Suprapubic skin (tissue), 4 donors: ENCODE results near the gene MATR3. TPM values are rescaled to one million over a fixed set of nuclear protein-coding genes. Genes with fewer than 3 reads are reported as not detected.
A peak's percentile ranks its signal among the peaks of the same experiment; 100 is the strongest.

ENCODE experiments used
- DNase-seq, 2 donors: peaks; one replicate each; pipeline ENCODE4 v3.0.0-alpha.2; 2019; ENCODE audit warnings: low spot score in 2 of 2
- H3K27ac ChIP-seq: fragments of 200-600 bp; sonication (generic); one replicate; pipeline ENCODE4 v1.5.1; 2019
- H3K27me3 ChIP-seq: fragments of 200-600 bp; sonication (generic); one replicate; pipeline ENCODE4 v1.5.1; 2019
- H3K36me3 ChIP-seq: fragments of 200-600 bp; sonication (generic); one replicate; pipeline ENCODE4 v1.5.1; 2019
- H3K4me1 ChIP-seq: fragments of 200-600 bp; sonication (generic); one replicate; pipeline ENCODE4 v1.5.1; 2019
- H3K4me3 ChIP-seq: fragments of 200-600 bp; sonication (generic); one replicate; pipeline ENCODE4 v1.5.1; 2019; ENCODE audit warnings: mild to moderate bottlenecking
- H3K9me3 ChIP-seq: fragments of 200-600 bp; sonication (generic); one replicate; pipeline ENCODE4 v1.5.1; 2019
- CTCF ChIP-seq, 2 donors: fragments of 200-600 bp in 1 of 2; fragments of 450-650 bp in 1 of 2; sonication (generic) in 1 of 2; IDR thresholded peaks; one replicate each; pipeline ENCODE4 v1.5.1; 2016 to 2019; ENCODE audit warnings: antibody characterized with exemption in 2 of 2, mild to moderate bottlenecking in 1 of 2, moderate library complexity in 1 of 2
- EP300 ChIP-seq: sonication (generic); formaldehyde crosslinking; IDR thresholded peaks from one replicate; pipeline ENCODE4 v1.6.1; 2017; ENCODE audit warnings: antibody characterized with exemption
- POLR2A ChIP-seq, 2 donors: fragments of 450-650 bp; IDR thresholded peaks; one replicate each; pipeline ENCODE4 v1.6.1; 2017; ENCODE audit warnings: antibody characterized with exemption in 2 of 2, mild to moderate bottlenecking in 2 of 2, moderate library complexity in 2 of 2
- POLR2AphosphoS5 ChIP-seq, 3 donors: sonication (generic); formaldehyde crosslinking; IDR thresholded peaks; one replicate each; pipeline ENCODE4 v1.6.1; 2017; ENCODE audit warnings: antibody characterized with exemption in 3 of 3
- WGBS: methylation state at CpG from one replicate; pipeline ENCODE4 v1.1.5; 2018; 5-methylcytosine and 5-hydroxymethylcytosine counted together
- total RNA-seq, 4 donors: library from RNA; depleted of rRNA; stranded (reverse); fragments of >200 nt; gene quantifications; one replicate each; pipeline ENCODE4 v1.1.0, GENCODE V29; 2016

MATR3 gene
- total RNA-seq, 4 donors from 2014 or later: 115 to 192 (median 129) TPM

- no peak overlapping the region for H3K27ac ChIP-seq
- H3K27me3 ChIP-seq: no peaks in the 10 kb centered on the region
- no peak overlapping the region for H3K4me3 ChIP-seq
- TF ChIP-seq CTCF (IDR thresholded peaks at IDR 0.05) (no peak), POLR2A (IDR thresholded peaks at IDR 0.05) (no peak), EP300 (no peak), POLR2AphosphoS5 (IDR thresholded peaks at IDR 0.05) (no peak)
- peaks cover 57% of the 10 kb centered on the region for H3K4me1 ChIP-seq
- no peak for DNase-seq
- 90% methylated on average over 6 of the region's 6 CpGs for WGBS
- peaks cover 23% of the 10 kb centered on the region for H3K36me3 ChIP-seq
- H3K9me3 ChIP-seq: no peaks in the 10 kb centered on the region
Observed at GRCh38 chr5:139278540-139279274, 14.8 kb upstream of the MATR3 start.

- no peak for DNase-seq
- H3K27me3 ChIP-seq: no peaks in the 10 kb centered on the region
- no peak overlapping the region for H3K27ac ChIP-seq
- no peak overlapping the region for H3K4me3 ChIP-seq
- H3K4me1 ChIP-seq: peaks cover 24% of the 10 kb centered on the region
- no peaks in the 10 kb centered on the region for H3K9me3 ChIP-seq
- no peak for TF ChIP-seq POLR2AphosphoS5 (IDR thresholded peaks at IDR 0.05)
- no peak for TF ChIP-seq EP300
- no peak for TF ChIP-seq CTCF (IDR thresholded peaks at IDR 0.05)
- TF ChIP-seq POLR2A (IDR thresholded peaks at IDR 0.05): no peak
- peaks cover 40% of the 10 kb centered on the region for H3K36me3 ChIP-seq
Observed at GRCh38 chr5:139282197-139282557, 11.4 kb upstream of the MATR3 start.

- H3K36me3 ChIP-seq: peaks cover 38% of the 10 kb centered on the region
- WGBS: 62% methylated on average over 3 of the region's 3 CpGs
- H3K4me3 ChIP-seq: no peak overlapping the region
Observed at GRCh38 chr5:139283252-139284166, 10.0 kb upstream of the MATR3 start.

GRCh38 chr5:139284295-139284694, 9.2 kb upstream of the MATR3 start:
- Histone ChIP-seq H3K27ac (no peak overlapping the region), H3K27me3 (no peaks in the 10 kb centered on the region), H3K9me3 (no peaks in the 10 kb centered on the region), H3K4me1 (peaks cover 17% of the 10 kb centered on the region), H3K36me3 (peaks cover 30% of the 10 kb centered on the region), H3K4me3 (no peak overlapping the region)
- DNase-seq: peak in 1 of 2 donors; percentile 32
- 95% methylated on average over 8 of the region's 8 CpGs for WGBS
- TF ChIP-seq POLR2A (IDR thresholded peaks at IDR 0.05) (no peak), EP300 (no peak), CTCF (IDR thresholded peaks at IDR 0.05) (no peak), POLR2AphosphoS5 (IDR thresholded peaks at IDR 0.05) (no peak)

More at GRCh38 chr5:139283252-139284166, 10.0 kb upstream of the MATR3 start:
- H3K4me1 ChIP-seq: peaks cover 17% of the 10 kb centered on the region
- no peaks in the 10 kb centered on the region for H3K9me3 ChIP-seq
- TF ChIP-seq EP300 (no peak), CTCF (IDR thresholded peaks at IDR 0.05) (no peak), POLR2AphosphoS5 (IDR thresholded peaks at IDR 0.05) (no peak), POLR2A (IDR thresholded peaks at IDR 0.05) (no peak)
- H3K27ac ChIP-seq: no peak overlapping the region
- no peak for DNase-seq
- H3K27me3 ChIP-seq: no peaks in the 10 kb centered on the region
